BLaER1 treated with 17β-estradiol and CSF1 and Interleukin-3, amounts not matched to agents 10 nM and 100 nM (cell line): ENCODE data around the gene NF2.

Experiments
- H3K27ac ChIP-seq, 11 experiments: shearing (Covaris generic); formaldehyde crosslinking; 2 replicates each; pipeline ENCODE4 v1.8.1; 2022
- H3K27me3 ChIP-seq, 11 experiments: shearing (Covaris generic); formaldehyde crosslinking; 2 replicates each; pipeline ENCODE4 v1.8.1; 2022
- H3K36me3 ChIP-seq, 11 experiments: shearing (Covaris generic); formaldehyde crosslinking; 2 replicates each; pipeline ENCODE4 v1.8.1; 2022
- H3K4me1 ChIP-seq, 10 experiments: shearing (Covaris generic); formaldehyde crosslinking; 2 replicates each; pipeline ENCODE4 v1.8.1; 2022
- H3K4me2 ChIP-seq, 11 experiments: shearing (Covaris generic); formaldehyde crosslinking; 2 replicates each; pipeline ENCODE4 v1.8.1; 2022
- H3K4me3 ChIP-seq, 10 experiments: shearing (Covaris generic); formaldehyde crosslinking; 2 replicates each; pipeline ENCODE4 v1.8.1; 2022
- H3K9ac ChIP-seq, 11 experiments: shearing (Covaris generic); formaldehyde crosslinking; 2 replicates each; pipeline ENCODE4 v1.8.1; 2022
- H3K9me3 ChIP-seq, 11 experiments: shearing (Covaris generic); formaldehyde crosslinking; replicated peaks in 1 of 11; 2 replicates each; pipeline ENCODE4 v1.8.1; 2022
- H4K20me1 ChIP-seq, 11 experiments: shearing (Covaris generic); formaldehyde crosslinking; 2 replicates each; pipeline ENCODE4 v1.8.1; 2022
- Cebpa-rat ChIP-seq, 11 experiments: shearing (Covaris generic); IDR thresholded peaks; 2 replicates each; pipeline ENCODE4 v1.8.1; 2022

The NF2 gene

GRCh38 chr22:29607426-29607825, 4.0 kb downstream of the NF2 start:
- peaks cover 7 to 68% (median 49%) of the 10 kb centered on the region in 11 experiments; a peak in 19 of 22 replicates for H3K36me3 ChIP-seq
- peaks cover 0 to 54% (median 11%) of the 10 kb centered on the region in 11 experiments; a peak in 12 of 22 replicates for H4K20me1 ChIP-seq
- no peaks in the 10 kb centered on the region for H3K27me3 ChIP-seq
- H3K27ac ChIP-seq: no peak overlapping the region
- H3K4me1 ChIP-seq: peaks cover 16 to 29% (median 25%) of the 10 kb centered on the region in 10 experiments
- no peak overlapping the region for H3K4me3 ChIP-seq
- no peak overlapping the region for H3K4me2 ChIP-seq
- H3K9me3 ChIP-seq: peaks cover 16 to 40% (median 36%) of the 10 kb centered on the region in 11 experiments
- no peak for TF ChIP-seq Cebpa-rat (IDR thresholded peaks at IDR 0.05)
- no peak overlapping the region for H3K9ac ChIP-seq

- TF ChIP-seq Cebpa-rat (IDR thresholded peaks at IDR 0.05): no peak
- Histone ChIP-seq H3K36me3 (peaks cover 7 to 85% (median 64%) of the 10 kb centered on the region in 11 experiments; a peak in 19 of 22 replicates), H3K4me1 (peaks cover 13 to 25% (median 20%) of the 10 kb centered on the region in 10 experiments), H3K9ac (no peak overlapping the region), H3K27ac (no peak overlapping the region), H3K9me3 (peaks cover 16 to 56% (median 48%) of the 10 kb centered on the region in 11 experiments), H4K20me1 (peaks cover 0 to 66% (median 11%) of the 10 kb centered on the region in 11 experiments; a peak in 12 of 22 replicates), H3K4me3 (no peak overlapping the region), H3K4me2 (no peak overlapping the region), H3K27me3 (no peaks in the 10 kb centered on the region)
Measured at GRCh38 chr22:29609139-29609538, 5.7 kb downstream of the NF2 start.

- no peak overlapping the region for H3K27ac ChIP-seq
- no peak overlapping the region for H3K4me3 ChIP-seq
- peaks cover 0 to 65% (median 13%) of the 10 kb centered on the region in 11 experiments; a peak in 11 of 22 replicates for H4K20me1 ChIP-seq
- peaks cover 7 to 79% (median 64%) of the 10 kb centered on the region in 11 experiments; a peak in 19 of 22 replicates for H3K36me3 ChIP-seq
- TF ChIP-seq Cebpa-rat (IDR thresholded peaks at IDR 0.05): no peak
- no peaks in the 10 kb centered on the region for H3K27me3 ChIP-seq
- peaks cover 0 to 11% (median 5%) of the 10 kb centered on the region in 10 experiments; a peak in 13 of 20 replicates for H3K4me1 ChIP-seq
- peaks cover 16 to 57% (median 49%) of the 10 kb centered on the region in 11 experiments for H3K9me3 ChIP-seq
- H3K9ac ChIP-seq: no peak overlapping the region
- H3K4me2 ChIP-seq: no peak overlapping the region
Measured at GRCh38 chr22:29610780-29611179, 7.3 kb downstream of the NF2 start.

GRCh38 chr22:29615705-29616327, 12.4 kb downstream of the NF2 start:
- H3K4me2 ChIP-seq: no peak overlapping the region
- H3K27me3 ChIP-seq: no peaks in the 10 kb centered on the region
- no peak overlapping the region for H3K27ac ChIP-seq
- peaks cover 0 to 16% (median 6%) of the 10 kb centered on the region in 10 experiments; a peak in 12 of 20 replicates for H3K4me1 ChIP-seq
- H3K36me3 ChIP-seq: peaks cover 0 to 37% (median 27%) of the 10 kb centered on the region in 11 experiments; a peak in 19 of 22 replicates
- peaks cover 6 to 33% (median 24%) of the 10 kb centered on the region in 11 experiments; a peak in 21 of 22 replicates for H3K9me3 ChIP-seq
- H3K4me3 ChIP-seq: no peak overlapping the region
- H3K9ac ChIP-seq: no peak overlapping the region
- H4K20me1 ChIP-seq: peaks cover 34 to 77% (median 51%) of the 10 kb centered on the region in 11 experiments; a peak in 21 of 22 replicates
- TF ChIP-seq Cebpa-rat (IDR thresholded peaks at IDR 0.05): no peak

- Histone ChIP-seq H3K4me3 (no peak overlapping the region), H3K27ac (no peak overlapping the region), H4K20me1 (peaks cover 45 to 94% (median 67%) of the 10 kb centered on the region in 11 experiments), H3K4me2 (peak overlapping the region in 1 of 11 experiments; percentile 12; a peak in 1 of 22 replicates), H3K27me3 (no peaks in the 10 kb centered on the region), H3K36me3 (peaks cover 0 to 22% (median 12%) of the 10 kb centered on the region in 11 experiments; a peak in 15 of 22 replicates), H3K9ac (no peak overlapping the region), H3K9me3 (peaks cover 0 to 15% (median 7%) of the 10 kb centered on the region in 11 experiments; a peak in 11 of 22 replicates), H3K4me1 (peaks cover 18 to 39% (median 25%) of the 10 kb centered on the region in 10 experiments)
- no peak for TF ChIP-seq Cebpa-rat (IDR thresholded peaks at IDR 0.05)
Measured at GRCh38 chr22:29617922-29618629, 14.6 kb downstream of the NF2 start.

GRCh38 chr22:29621761-29622526, 18.5 kb downstream of the NF2 start:
- TF ChIP-seq Cebpa-rat (IDR thresholded peaks at IDR 0.05): no peak
- Histone ChIP-seq H3K4me2 (peak overlapping the region in 10 of 11 experiments; percentile 5 to 54 (median 30); a peak in 12 of 22 replicates), H3K4me3 (no peak overlapping the region)

GRCh38 chr22:29623059-29623458, 19.6 kb downstream of the NF2 start:
- H3K4me2 ChIP-seq: peak overlapping the region; percentile 23 to 67 (median 42); a peak in 21 of 22 replicates
- H3K4me3 ChIP-seq: no peak overlapping the region
- H3K9me3 ChIP-seq: no peaks in the 10 kb centered on the region
- peaks cover 68 to 100% (median 97%) of the 10 kb centered on the region in 11 experiments for H4K20me1 ChIP-seq
- peak overlapping the region in 6 of 11 experiments; percentile 4 to 55 (median 26); a peak in 6 of 22 replicates for H3K27ac ChIP-seq
- no peak for TF ChIP-seq Cebpa-rat (IDR thresholded peaks at IDR 0.05)
- peaks cover 33 to 66% (median 46%) of the 10 kb centered on the region in 10 experiments for H3K4me1 ChIP-seq
- no peaks in the 10 kb centered on the region for H3K27me3 ChIP-seq
- H3K36me3 ChIP-seq: 0 out of 22 replicates have a peak, but pooled peaks cover 0 to 6% (median 0%) of the 10 kb centered on the region in 11 experiments
- H3K9ac ChIP-seq: peak overlapping the region in 3 of 11 experiments; percentile 2 to 34 (median 20); a peak in 3 of 22 replicates

More at GRCh38 chr22:29621761-29622526, 18.5 kb downstream of the NF2 start:
- no peaks in the 10 kb centered on the region for H3K36me3 ChIP-seq
- 0 out of 22 replicates have a peak overlapping the region, but pooled peaks of 1 of the 11 experiments have one; percentile 14 for H3K27ac ChIP-seq
- H4K20me1 ChIP-seq: peaks cover 68 to 100% (median 97%) of the 10 kb centered on the region in 11 experiments
- no peak overlapping the region for H3K9ac ChIP-seq
- peaks cover 33 to 71% (median 42%) of the 10 kb centered on the region in 10 experiments for H3K4me1 ChIP-seq
- H3K27me3 ChIP-seq: no peaks in the 10 kb centered on the region
- H3K9me3 ChIP-seq: no peaks in the 10 kb centered on the region

- Histone ChIP-seq H3K27me3 (no peaks in the 10 kb centered on the region), H3K4me3 (no peak overlapping the region), H3K9me3 (no peaks in the 10 kb centered on the region), H3K4me2 (peak overlapping the region; percentile 23 to 67 (median 42); a peak in 21 of 22 replicates), H4K20me1 (peaks cover 64 to 100% (median 97%) of the 10 kb centered on the region in 11 experiments), H3K9ac (peak overlapping the region in 5 of 11 experiments; percentile 2 to 36 (median 20); a peak in 5 of 22 replicates), H3K27ac (peak overlapping the region in 8 of 11 experiments; percentile 4 to 55 (median 26); a peak in 10 of 22 replicates), H3K4me1 (peaks cover 33 to 62% (median 46%) of the 10 kb centered on the region in 10 experiments), H3K36me3 (0 out of 22 replicates have a peak, but pooled peaks cover 0 to 6% (median 0%) of the 10 kb centered on the region in 11 experiments)
- TF ChIP-seq Cebpa-rat (IDR thresholded peaks at IDR 0.05): no peak
Measured at GRCh38 chr22:29623553-29624169, 20.2 kb downstream of the NF2 start.
